GM12878 (cell line): ENCODE data around the gene FGD4. TPM values are rescaled to one million over a fixed set of nuclear protein-coding genes. Genes with fewer than 3 reads are reported as not detected.

Experiments
- ATAC-seq: fragments of 200-7000 bp; cut with Tn5 transposase; 3 replicates; pipeline ENCODE4 v1.9.1; 2020; ENCODE audit warnings: mild to moderate bottlenecking, moderate library complexity
- BruUV-seq: library from RNA; stranded (reverse); fragments of 400-500 nt; replicated peaks from 2 replicates; lab custom pipeline; 2021; lab: Mats Ljungman, UMichigan
- CTCF ChIA-PET: fragments of 300-600 bp; sonication (Branson Sonifier 250); formaldehyde crosslinking; extraction: SDS; loops from one replicate; lab custom pipeline; 2021; ENCODE audit warnings: inconsistent platforms; lab: Yijun Ruan, JAX
- POLR2A ChIA-PET: fragments of 350-600 bp; formaldehyde crosslinking; extraction: SDS; loops from one replicate; lab custom pipeline; 2021; ENCODE audit warnings: inconsistent platforms; lab: Charles Lee
- RAD21 ChIA-PET: fragments of 300-600 bp; sonication (Branson Sonifier 250); formaldehyde crosslinking; loops from one replicate; lab custom pipeline; 2023; ENCODE audit warnings: antibody characterized with exemption; ENCODE audit not compliant: unreplicated experiment; lab: Charles Lee
- SMC1A ChIA-PET: fragments of 300-600 bp; sonication (Branson Sonifier 250); formaldehyde crosslinking; loops from one replicate; lab custom pipeline; 2023; ENCODE audit not compliant: unreplicated experiment, uncharacterized antibody; lab: Charles Lee
- DNase-seq: peaks from one replicate; pipeline ENCODE4 v3.0.0-alpha.2; 2011; ENCODE audit warnings: low read depth, low spot score
- FAIRE-seq: peaks from 3 replicates; lab custom pipeline; 2011; peaks lifted over from hg19 to GRCh38; lab: Jason Lieb, UNC
- H2AFZ ChIP-seq: 2 replicates; pipeline ENCODE4 v1.6.0; 2011; ENCODE audit warnings: low read depth, low read length, control low read depth; ENCODE audit not compliant: control insufficient read depth
- H3K27ac ChIP-seq: 2 replicates; pipeline ENCODE4 v1.5.1; 2011; ENCODE audit warnings: control low read depth; ENCODE audit not compliant: control insufficient read depth, insufficient read depth
- H3K27me3 ChIP-seq, 2 experiments: replicated peaks in 1 of 2; 2 replicates each; pipeline versions ENCODE4 v1.6.0 to v1.6.1; 2011; ENCODE audit warnings: low read length in 1 of 2; ENCODE audit not compliant: control insufficient read depth in 2 of 2, insufficient read depth in 2 of 2
- H3K36me3 ChIP-seq, 2 experiments: 2 replicates each; pipeline ENCODE4 v1.5.1; 2011; ENCODE audit warnings: low read length in 1 of 2; ENCODE audit not compliant: control insufficient read depth in 2 of 2, insufficient read depth in 2 of 2
- H3K4me1 ChIP-seq: 2 replicates; pipeline ENCODE4 v1.6.1; 2011; ENCODE audit warnings: mild to moderate bottlenecking, low read length, moderate library complexity, mixed read lengths; ENCODE audit not compliant: control insufficient read depth, insufficient read depth
- H3K4me2 ChIP-seq: 2 replicates; pipeline ENCODE4 v1.6.0; 2011; ENCODE audit warnings: control low read depth; ENCODE audit not compliant: control insufficient read depth, insufficient read depth
- H3K4me3 ChIP-seq: fragments of 200-600 bp; sonication (generic); 2 replicates; pipeline ENCODE4 v1.5.1; 2016
- H3K79me2 ChIP-seq: 2 replicates; pipeline ENCODE4 v1.6.0; 2011; ENCODE audit warnings: low read length; ENCODE audit not compliant: control insufficient read depth, insufficient read depth
- H3K9ac ChIP-seq: 2 replicates; pipeline ENCODE4 v1.8.0; 2011; ENCODE audit warnings: low read length, control low read depth, mixed read lengths; ENCODE audit not compliant: control insufficient read depth, insufficient read depth
- H3K9me3 ChIP-seq: replicated peaks from 3 replicates; pipeline ENCODE4 v1.5.1; 2011; ENCODE audit warnings: mild to moderate bottlenecking, low read length; ENCODE audit not compliant: control insufficient read depth, insufficient read depth
- H4K20me1 ChIP-seq: 2 replicates; pipeline ENCODE4 v1.6.0; 2011; ENCODE audit not compliant: control insufficient read depth, insufficient read depth
- KAT2A ChIP-seq: conservative IDR thresholded peaks from 2 replicates; pipeline ENCODE4 v1.6.1; 2011; ENCODE audit warnings: low read depth, low read length; ENCODE audit not compliant: control insufficient read depth
- SREBF1 ChIP-seq: IDR thresholded peaks from 2 replicates; pipeline ENCODE4 v1.6.1; 2012; ENCODE audit warnings: mild to moderate bottlenecking, low read length
- TBL1XR1 ChIP-seq: IDR thresholded peaks from 2 replicates; pipeline ENCODE4 v1.6.1; 2012; ENCODE audit warnings: low read depth, low read length, improper control_type of control experiment
- WGBS: methylation state at CpG from one replicate; pipeline ENCODE4 v1.1.6; 2016; ENCODE audit warnings: low lambda C conversion rate; ENCODE audit not compliant: insufficient replicate concordance, insufficient coverage; ENCODE audit errors: missing lambda C conversion rate; 5-methylcytosine and 5-hydroxymethylcytosine counted together
- in situ Hi-C: fragments of 300-500 bp; cut with MboI; formaldehyde crosslinking; loops from 9 replicates; pipeline ENCODE4 v1.14.3; 2018; ENCODE audit warnings: mixed read lengths
- intact Hi-C: fragments of 100-400 bp; cut with micrococcal nuclease; formaldehyde crosslinking; loops from one replicate; pipeline ENCODE4 v1.14.2; 2022; ENCODE audit not compliant: unreplicated experiment
- polyA plus RNA-seq, 11 experiments: library from polyadenylated mRNA; depleted of rRNA in 4 of 11; unstranded in 6 of 11; stranded (reverse) in 5 of 11; fragments of >200 nt; fragmentation: Nextera tagmentation in 4 of 11; fragmentation: Illumina TruSeq in 1 of 11; extraction: Ambion mirVana in 4 of 11; extraction: Trizol in 1 of 11; gene quantifications; 1 replicate in 1 of 11; 2 replicates in 10 of 11; pipeline versions ENCODE4 v1.2.1 to v1.2.3, GENCODE V29; 2011 to 2016; ENCODE audit warnings: inconsistent platforms in 2 of 11, missing spikeins in 2 of 11, low read depth in 1 of 11
- total RNA-seq, 4 experiments: library from RNA; depleted of rRNA in 3 of 4; stranded (reverse); fragments of >200 nt in 3 of 4; fragmentation: Illumina TruSeq in 1 of 4; extraction: Trizol in 1 of 4; gene quantifications; 2 replicates each; pipeline versions ENCODE4 v1.2.1 to v1.2.3, GENCODE V29; 2013 to 2021
- TF ChIP-seq, protein P1 (sequence below): IDR thresholded peaks from 2 replicates; pipeline ENCODE4 v1.6.1; 2012; ENCODE audit warnings: mild to moderate bottlenecking, low read depth, low read length

The FGD4 gene
- total and polyA plus RNA-seq, 10 of the 15 experiments (the other 5 are each of a cell fraction or from before 2014, with no cell fraction given), result 0.01 to 0.18 (median 0.08) TPM; not detected in 3

DNA sequence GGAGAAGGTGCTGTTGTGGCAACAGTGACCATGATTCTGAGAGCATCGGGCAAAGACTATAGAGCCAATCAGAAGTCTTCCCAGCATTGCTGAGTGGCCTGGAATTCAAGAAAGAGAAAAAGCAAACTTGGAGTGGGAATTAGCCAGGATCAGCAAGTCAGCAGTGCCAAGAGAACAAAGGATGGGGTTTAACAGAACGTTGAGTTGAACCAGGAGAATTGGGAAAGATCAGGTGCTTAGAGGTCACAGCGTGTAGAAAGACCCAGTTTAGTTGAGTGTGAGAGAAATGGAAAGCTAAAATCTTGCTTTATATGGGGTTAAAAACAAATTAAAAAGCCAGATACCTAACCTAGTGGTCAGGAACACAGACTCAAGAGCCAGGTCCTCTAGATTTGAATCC lies 189.2 kb downstream of the FGD4 start:
- no peaks in the 10 kb centered on the region for H4K20me1 ChIP-seq
- BruUV-seq, result no TSS peak
- H2AFZ ChIP-seq, result no peak overlapping the region; the same call in 1 of the 2 replicates
- no peaks in the 10 kb centered on the region for H3K9me3 ChIP-seq
- no peak overlapping the region for H3K4me2 ChIP-seq
- in situ Hi-C loops, result no loop called here
- no peak for FAIRE-seq
- ChIA-PET POLR2A (no interaction called here), RAD21 (interaction anchor here (1.6 kb wide), 1 partner anchor 166 kb away, joined by 4 read pairs; the partner anchor contains the start of gene YARS2), SMC1A (no interaction called here), CTCF (no interaction called here)
- intact Hi-C loops, result no loop called here
- 85% methylated on average over 3 of the region's 3 CpGs for WGBS
- no peak overlapping the region for H3K9ac ChIP-seq
- no peaks in the 10 kb centered on the region for H3K27me3 ChIP-seq
- peaks cover 5% of the 10 kb centered on the region for H3K4me1 ChIP-seq
- H3K27ac ChIP-seq, result no peak overlapping the region
- no peaks in the 10 kb centered on the region for H3K79me2 ChIP-seq
- TF ChIP-seq SREBF1 (no peak), KAT2A (no peak), TBL1XR1 (no peak)
- TF ChIP-seq, protein P1, sequence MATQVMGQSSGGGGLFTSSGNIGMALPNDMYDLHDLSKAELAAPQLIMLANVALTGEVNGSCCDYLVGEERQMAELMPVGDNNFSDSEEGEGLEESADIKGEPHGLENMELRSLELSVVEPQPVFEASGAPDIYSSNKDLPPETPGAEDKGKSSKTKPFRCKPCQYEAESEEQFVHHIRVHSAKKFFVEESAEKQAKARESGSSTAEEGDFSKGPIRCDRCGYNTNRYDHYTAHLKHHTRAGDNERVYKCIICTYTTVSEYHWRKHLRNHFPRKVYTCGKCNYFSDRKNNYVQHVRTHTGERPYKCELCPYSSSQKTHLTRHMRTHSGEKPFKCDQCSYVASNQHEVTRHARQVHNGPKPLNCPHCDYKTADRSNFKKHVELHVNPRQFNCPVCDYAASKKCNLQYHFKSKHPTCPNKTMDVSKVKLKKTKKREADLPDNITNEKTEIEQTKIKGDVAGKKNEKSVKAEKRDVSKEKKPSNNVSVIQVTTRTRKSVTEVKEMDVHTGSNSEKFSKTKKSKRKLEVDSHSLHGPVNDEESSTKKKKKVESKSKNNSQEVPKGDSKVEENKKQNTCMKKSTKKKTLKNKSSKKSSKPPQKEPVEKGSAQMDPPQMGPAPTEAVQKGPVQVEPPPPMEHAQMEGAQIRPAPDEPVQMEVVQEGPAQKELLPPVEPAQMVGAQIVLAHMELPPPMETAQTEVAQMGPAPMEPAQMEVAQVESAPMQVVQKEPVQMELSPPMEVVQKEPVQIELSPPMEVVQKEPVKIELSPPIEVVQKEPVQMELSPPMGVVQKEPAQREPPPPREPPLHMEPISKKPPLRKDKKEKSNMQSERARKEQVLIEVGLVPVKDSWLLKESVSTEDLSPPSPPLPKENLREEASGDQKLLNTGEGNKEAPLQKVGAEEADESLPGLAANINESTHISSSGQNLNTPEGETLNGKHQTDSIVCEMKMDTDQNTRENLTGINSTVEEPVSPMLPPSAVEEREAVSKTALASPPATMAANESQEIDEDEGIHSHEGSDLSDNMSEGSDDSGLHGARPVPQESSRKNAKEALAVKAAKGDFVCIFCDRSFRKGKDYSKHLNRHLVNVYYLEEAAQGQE, result no peak
- H3K4me3 ChIP-seq, result no peak overlapping the region
- no peaks in the 10 kb centered on the region for H3K36me3 ChIP-seq
- DNase-seq, result no peak
- ATAC-seq, result no peak
